Retinal pigment epithelial cell (primary cell): ENCODE results near the gene STX7.

ENCODE experiments used
- DNase-seq: peaks from one replicate; pipeline ENCODE4 v3.0.0-alpha.2; 2010; ENCODE audit warnings: low read depth
- H3K4me3 ChIP-seq: 2 replicates; pipeline ENCODE4 v1.5.1; 2011; ENCODE audit warnings: mild to moderate bottlenecking, low read length, control low read depth, moderate library complexity
- TF ChIP-seq, protein P1 (sequence below): conservative IDR thresholded peaks from 2 replicates; pipeline ENCODE4 v1.5.1; 2011; ENCODE audit warnings: low read depth, low read length, control low read depth, inconsistent platforms

STX7 gene

DNA sequence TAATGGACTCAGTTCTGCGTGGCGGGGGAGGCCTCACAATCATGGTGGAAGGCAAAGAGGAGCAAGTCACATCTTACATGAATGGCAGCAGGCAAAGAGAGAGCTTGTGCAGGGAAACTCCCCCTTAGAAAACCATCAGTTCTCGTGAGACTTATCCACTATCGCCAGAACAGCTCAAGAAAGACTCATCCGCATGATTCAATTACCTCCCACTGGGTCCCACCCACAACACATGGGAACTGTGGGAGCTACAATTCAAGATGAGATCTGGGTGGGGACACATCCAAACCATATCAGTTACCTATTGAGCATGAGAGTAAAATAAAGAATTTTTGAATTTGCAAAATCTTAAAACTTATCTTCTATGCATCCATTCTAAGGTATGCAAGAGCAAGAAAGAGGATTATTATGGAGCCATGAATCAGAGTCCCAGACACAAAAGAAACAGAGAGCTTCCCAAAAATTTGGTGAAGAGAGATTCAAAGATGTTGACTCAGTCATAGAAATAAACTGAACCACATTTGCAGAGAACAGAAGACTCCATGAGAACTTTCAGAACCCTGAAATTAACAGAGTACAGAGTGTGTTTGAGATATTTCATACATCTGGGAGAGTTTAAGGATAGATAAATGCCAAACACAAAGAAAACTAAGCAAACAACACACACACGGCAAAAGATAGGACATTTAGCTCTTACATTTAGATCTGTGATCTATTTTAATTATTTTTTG, 94.5 kb downstream of the STX7 start:
- H3K4me3 ChIP-seq, result no peak overlapping the region
- TF ChIP-seq, protein P1, sequence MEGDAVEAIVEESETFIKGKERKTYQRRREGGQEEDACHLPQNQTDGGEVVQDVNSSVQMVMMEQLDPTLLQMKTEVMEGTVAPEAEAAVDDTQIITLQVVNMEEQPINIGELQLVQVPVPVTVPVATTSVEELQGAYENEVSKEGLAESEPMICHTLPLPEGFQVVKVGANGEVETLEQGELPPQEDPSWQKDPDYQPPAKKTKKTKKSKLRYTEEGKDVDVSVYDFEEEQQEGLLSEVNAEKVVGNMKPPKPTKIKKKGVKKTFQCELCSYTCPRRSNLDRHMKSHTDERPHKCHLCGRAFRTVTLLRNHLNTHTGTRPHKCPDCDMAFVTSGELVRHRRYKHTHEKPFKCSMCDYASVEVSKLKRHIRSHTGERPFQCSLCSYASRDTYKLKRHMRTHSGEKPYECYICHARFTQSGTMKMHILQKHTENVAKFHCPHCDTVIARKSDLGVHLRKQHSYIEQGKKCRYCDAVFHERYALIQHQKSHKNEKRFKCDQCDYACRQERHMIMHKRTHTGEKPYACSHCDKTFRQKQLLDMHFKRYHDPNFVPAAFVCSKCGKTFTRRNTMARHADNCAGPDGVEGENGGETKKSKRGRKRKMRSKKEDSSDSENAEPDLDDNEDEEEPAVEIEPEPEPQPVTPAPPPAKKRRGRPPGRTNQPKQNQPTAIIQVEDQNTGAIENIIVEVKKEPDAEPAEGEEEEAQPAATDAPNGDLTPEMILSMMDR, result no peak
- no peak for DNase-seq

- no peak overlapping the region for H3K4me3 ChIP-seq
- DNase-seq, result no peak
- TF ChIP-seq, protein P1, result no peak
Measured at GRCh38 chr6:132414761-132415160, 98.2 kb downstream of the STX7 start.

GRCh38 chr6:132414322-132414721, 98.6 kb downstream of the STX7 start:
- DNase-seq, result no peak
- no peak overlapping the region for H3K4me3 ChIP-seq
- TF ChIP-seq, protein P1, result no peak

- TF ChIP-seq, protein P1, result no peak
- no peak overlapping the region for H3K4me3 ChIP-seq
- DNase-seq, result no peak
Measured at GRCh38 chr6:132413499-132413802, 99.5 kb downstream of the STX7 start.

- DNase-seq, result no peak
- no peak overlapping the region for H3K4me3 ChIP-seq
- TF ChIP-seq, protein P1, result no peak
Measured at GRCh38 chr6:132412656-132413498, 100.0 kb downstream of the STX7 start.

GRCh38 chr6:132411296-132411695, 101.6 kb downstream of the STX7 start:
- no peak for DNase-seq
- H3K4me3 ChIP-seq, result no peak overlapping the region
- TF ChIP-seq, protein P1, result no peak

- TF ChIP-seq, protein P1, result no peak
- no peak for DNase-seq
- no peak overlapping the region for H3K4me3 ChIP-seq
Measured at GRCh38 chr6:132410830-132411229, 102.1 kb downstream of the STX7 start.
